Measurements from ENCODE around the gene NT5C2. TPM values are rescaled to one million over a fixed set of nuclear protein-coding genes. Genes with fewer than 3 reads are reported as not detected.

The NT5C2 gene
- 67.5 to 76.1 TPM (median 72.3 TPM) in 3 replicates for total RNA-seq (2021)
- Bru-seq, nascent RNA, result percentile 91 among the genes with signal in this experiment
- long read RNA-seq, experiment 1, transcript NT5C2-203 (17 exons, 3,365 nt), result minor isoform, 16 of 252 reads
- long read RNA-seq, experiment 1, transcript NT5C2-201 (18 exons, 3,435 nt), result major isoform, 44 of 252 reads
- long read RNA-seq, experiment 1, partial matches to known transcripts, result 41 of 252 reads
- long read RNA-seq, experiment 1, other reads (novel, unspliced or antisense), result 151 of 252 reads
- long read RNA-seq, experiment 2, transcript NT5C2-203 (17 exons, 3,365 nt), result major isoform, 6 of 56 reads
- long read RNA-seq, experiment 2, partial matches to known transcripts, result 11 of 56 reads
- long read RNA-seq, experiment 2, other reads (novel, unspliced or antisense), result 36 of 56 reads
- long read RNA-seq, experiment 3, transcript NT5C2-201 (18 exons, 3,435 nt), result major isoform, 9 of 37 reads
- long read RNA-seq, experiment 3, partial matches to known transcripts, result 2 of 37 reads
- long read RNA-seq, experiment 3, other reads (novel, unspliced or antisense), result 24 of 37 reads

GRCh38 chr10:103193107-103193819 is at the start of gene NT5C2:
Gene NT5C2, minus strand, starts transcription at chr10:103193272. Its CDS starts 18,314 bp downstream, at chr10:103174958.
- Mint-ChIP-seq H3K9me3 (no peaks in the 10 kb centered on the region), H3K4me3 (peak within 1 kb of the TSS; percentile 85), H3K4me1 (peaks cover 55% of the 10 kb centered on the region), H3K27me3 (ENCODE audit: low read depth) (peaks cover 13% of the 10 kb centered on the region), H3K27ac (peak within 1 kb of the TSS; percentile 95), H3K36me3 (0 out of 2 replicates have a peak, but pooled peaks cover 3% of the 10 kb centered on the region)
- POLR2A ChIA-PET, result interaction anchor here (0.5 to 2.9 kb wide), 8 partner anchors 16 to 1024 kb away, joined by 3 to 21 read pairs (median 4); no protein-coding TSS in a partner anchor
- DNase-seq (ENCODE audit: low spot score) (peak; percentile 75), ATAC-seq (peak; percentile 83)
- CTCF ChIA-PET, result interaction anchor here (0.9 to 3.3 kb wide), 6 partner anchors 39 to 83 kb away, joined by 3 to 25 read pairs (median 7); partner anchors contain the start of gene INA
- TF ChIP-seq TP53 (CRISPR knock-in tag; IDR thresholded peaks at IDR 0.05), result 0 out of 2 replicates have a peak, but pooled peaks have one; percentile 24
- no peak for TF ChIP-seq ZBTB43 (CRISPR knock-in tag; IDR thresholded peaks at IDR 0.05)
- TF ChIP-seq E2F4 (CRISPR knock-in tag; IDR thresholded peaks at IDR 0.05; ENCODE audit: borderline replicate concordance, low read depth), result no peak
- no peak for TF ChIP-seq CBFB (CRISPR knock-in tag; IDR thresholded peaks at IDR 0.05; ENCODE audit: low read depth)
- TF ChIP-seq ZNF317 (CRISPR knock-in tag; IDR thresholded peaks at IDR 0.05; ENCODE audit: borderline replicate concordance, low read depth), result no peak
- no peak for TF ChIP-seq E2F5 (CRISPR knock-in tag; IDR thresholded peaks at IDR 0.05)
- 0 out of 2 replicates have a peak, but pooled peaks have one; percentile 15 for TF ChIP-seq FOXK1 (CRISPR knock-in tag; IDR thresholded peaks at IDR 0.05)
- TF ChIP-seq KAT7 (CRISPR knock-in tag; IDR thresholded peaks at IDR 0.05; ENCODE audit: borderline replicate concordance), result 0 out of 2 replicates have a peak, but pooled peaks have one; percentile 8
- no peak for TF ChIP-seq ZNF281 (CRISPR knock-in tag; IDR thresholded peaks at IDR 0.05)
- TF ChIP-seq RELA (CRISPR knock-in tag; IDR thresholded peaks at IDR 0.05; ENCODE audit: borderline replicate concordance), result peak; percentile 43; the same call in 1 of the 2 replicates
- TF ChIP-seq SP1 (CRISPR knock-in tag; conservative IDR thresholded peaks at IDR 0.05), result peak; percentile 39
- no peak for TF ChIP-seq EMX1 (CRISPR knock-in tag; IDR thresholded peaks at IDR 0.05)
- TF ChIP-seq ZNF232 (CRISPR knock-in tag; IDR thresholded peaks at IDR 0.05), result 0 out of 2 replicates have a peak, but pooled peaks have one; percentile 72
- TF ChIP-seq ATF1 (CRISPR knock-in tag; IDR thresholded peaks at IDR 0.05), result no peak
- no peak for TF ChIP-seq CREM (CRISPR knock-in tag; IDR thresholded peaks at IDR 0.05)
